ENCODE data around the gene OXT. TPM values are rescaled to one million over a fixed set of nuclear protein-coding genes. Genes with fewer than 3 reads are reported as not detected.
"Not testable (repeated sequence)": the region's sequence is repeated elsewhere in the genome, so short reads cannot be mapped to it uniquely, and the experiment has no call there.

OXT gene
- not detected for total RNA-seq

- no peak for TF ChIP-seq CTCF (IDR thresholded peaks at IDR 0.05)
- no peak for TF ChIP-seq POLR2A (IDR thresholded peaks at IDR 0.05)
- H3K4me3 ChIP-seq (ENCODE audit: low read depth, poor library complexity, severe bottlenecking) = peak within 1 kb of the TSS; percentile 49
- DNase-seq (ENCODE audit: low spot score in 2 of 2) = peak in 1 of 2 donors; percentile 91
- intact Hi-C loops (cut with DNase I; ENCODE audit: low total_unique reads) = no loop called here
- WGBS, 2 donors = 16 to 23% methylated on average over 37 to 43 of the region's 95 CpGs
These were observed at the start of gene OXT for GRCh38 chr20:3071610-3072529. Gene OXT, plus strand, starts transcription at chr20:3071620. Its CDS starts 36 bp downstream, at chr20:3071656.

GRCh38 chr20:3021777-3022176 lies 49.6 kb upstream of the OXT start:
- 99 to 100% methylated on average over 5 of the region's 5 CpGs for WGBS, 2 donors
- intact Hi-C loops (cut with DNase I; ENCODE audit: low total_unique reads) = no loop called here
- TF ChIP-seq CTCF (IDR thresholded peaks at IDR 0.05) (no peak), POLR2A (IDR thresholded peaks at IDR 0.05) (no peak)

GRCh38 chr20:3022559-3023490 lies 48.6 kb upstream of the OXT start:
- intact Hi-C loops (cut with DNase I; ENCODE audit: low total_unique reads); DNase-seq (ENCODE audit: low spot score in 2 of 2); H3K4me3 ChIP-seq (ENCODE audit: low read depth, poor library complexity, severe bottlenecking): not testable (repeated sequence)
- WGBS, 2 donors = 91 to 92% methylated on average over 20 of the region's 20 CpGs

More at GRCh38 chr20:3021777-3022176, 49.6 kb upstream of the OXT start:
- DNase-seq (ENCODE audit: low spot score in 2 of 2) = no peak
- no peak overlapping the region for H3K4me3 ChIP-seq (ENCODE audit: low read depth, poor library complexity, severe bottlenecking)

- TF ChIP-seq POLR2A (IDR thresholded peaks at IDR 0.05) = no peak
- no peak for TF ChIP-seq CTCF (IDR thresholded peaks at IDR 0.05)
- intact Hi-C loops (cut with DNase I; ENCODE audit: low total_unique reads) = no loop called here
- H3K4me3 ChIP-seq (ENCODE audit: low read depth, poor library complexity, severe bottlenecking) = no peak overlapping the region
- WGBS, 2 donors = 81 to 91% methylated on average over 2 of the region's 2 CpGs
- no peak for DNase-seq (ENCODE audit: low spot score in 2 of 2)
These were observed 43.4 kb upstream of the OXT start for GRCh38 chr20:3027987-3028386.

- 95 to 99% methylated on average over 3 of the region's 3 CpGs for WGBS, 2 donors
- TF ChIP-seq POLR2A (IDR thresholded peaks at IDR 0.05) = no peak
- TF ChIP-seq CTCF (IDR thresholded peaks at IDR 0.05) = no peak
- intact Hi-C loops (cut with DNase I; ENCODE audit: low total_unique reads) = no loop called here
These were observed 39.8 kb upstream of the OXT start for GRCh38 chr20:3031524-3032147.

More at GRCh38 chr20:3031524-3032147, 39.8 kb upstream of the OXT start:
- no peak overlapping the region for H3K4me3 ChIP-seq (ENCODE audit: low read depth, poor library complexity, severe bottlenecking)
- DNase-seq (ENCODE audit: low spot score in 2 of 2) = no peak

Measured in lower leg skin (tissue), 4 donors.